HCT116 (cell line): ENCODE results near the gene OBP2B. TPM values are rescaled to one million over a fixed set of nuclear protein-coding genes. Genes with fewer than 3 reads are reported as not detected.

ENCODE experiments used
- ATAC-seq: fragments of 200-7000 bp; cut with Tn5 transposase; 2 replicates; pipeline ENCODE4 v1.9.1; 2020; ENCODE audit warnings: mild to moderate bottlenecking, moderate library complexity
- BruUV-seq: library from RNA; stranded (reverse); fragments of 400-500 nt; replicated peaks from 2 replicates; lab custom pipeline; 2021; lab: Mats Ljungman, UMichigan
- CTCF ChIA-PET: fragments of 300-600 bp; sonication (Branson Sonifier 250); formaldehyde crosslinking; loops from one replicate; lab custom pipeline; 2021; ENCODE audit warnings: antibody characterized with exemption; lab: Charles Lee
- POLR2A ChIA-PET: fragments of 300-600, 350-600 bp; sonication (Branson Sonifier 250); formaldehyde crosslinking; loops from one replicate; lab custom pipeline; 2021; ENCODE audit warnings: antibody characterized with exemption; lab: Charles Lee
- RAD21 ChIA-PET, 2 experiments: fragments of 300-600 bp; sonication (Branson Sonifier 250); formaldehyde crosslinking; loops; one replicate each; lab custom pipeline; 2023; ENCODE audit warnings: low total read pairs in 2 of 2; ENCODE audit not compliant: uncharacterized antibody in 2 of 2, unreplicated experiment in 2 of 2, low non-redundant PET in 1 of 2; lab: Charles Lee
- DNase-seq: peaks from one replicate; pipeline ENCODE4 v3.0.0-alpha.2; 2010; ENCODE audit warnings: low read depth, low spot score
- H2AFZ ChIP-seq: fragments of 200-600 bp; shearing (Covaris generic), sonication (generic); 2 replicates; pipeline ENCODE4 v1.6.1; 2017; ENCODE audit warnings: low read depth, mixed run types, mixed read lengths, antibody characterized with exemption, low read length; ENCODE audit not compliant: poor library complexity, severe bottlenecking
- H3K27ac ChIP-seq: 2 replicates; pipeline ENCODE4 v1.5.1; 2012; ENCODE audit warnings: low read depth, low read length
- H3K27me3 ChIP-seq: fragments of 200-600 bp; sonication (generic); 2 replicates; pipeline ENCODE4 v1.6.1; 2016; ENCODE audit warnings: mixed run types, low read length, mixed read lengths; ENCODE audit not compliant: insufficient read depth
- H3K36me3 ChIP-seq, 2 experiments: fragments of 200-500 bp in 1 of 2; fragments of 200-600 bp in 1 of 2; sonication (Bioruptor generic) in 1 of 2; sonication (generic) in 1 of 2; 2 replicates each; pipeline versions ENCODE4 v1.5.1 to v1.6.1; 2014 to 2016; ENCODE audit warnings: low read length in 2 of 2, inconsistent platforms in 1 of 2, mixed read lengths in 1 of 2, mixed run types in 1 of 2; ENCODE audit not compliant: insufficient read depth in 2 of 2, control insufficient read depth in 1 of 2
- H3K4me1 ChIP-seq, 2 experiments: fragments of 200-600 bp in 1 of 2; sonication (generic) in 1 of 2; 2 replicates each; pipeline versions ENCODE4 v1.5.1 to v1.6.1; 2012 to 2017; ENCODE audit warnings: low read length in 2 of 2, inconsistent platforms in 1 of 2, mild to moderate bottlenecking in 1 of 2, mixed read lengths in 1 of 2, mixed run types in 1 of 2, moderate library complexity in 1 of 2; ENCODE audit not compliant: insufficient read depth in 2 of 2, control insufficient read depth in 1 of 2
- H3K4me2 ChIP-seq: fragments of 200-600 bp; sonication (generic); 2 replicates; pipeline ENCODE4 v1.6.1; 2017; ENCODE audit warnings: mixed run types, low read length, mixed read lengths
- H3K4me3 ChIP-seq, 2 experiments: fragments of 200-600 bp in 1 of 2; sonication (generic) in 1 of 2; replicated peaks in 1 of 2; 2 replicates each; pipeline ENCODE4 v1.5.1; 2011 to 2016; ENCODE audit warnings: low read length in 2 of 2, control low read depth in 1 of 2, low read depth in 1 of 2, mild to moderate bottlenecking in 1 of 2, mixed read lengths in 1 of 2, mixed run types in 1 of 2
- H3K79me2 ChIP-seq: fragments of 200-600 bp; sonication (generic); 2 replicates; pipeline ENCODE4 v1.6.1; 2017; ENCODE audit warnings: mild to moderate bottlenecking, mixed run types, low read length, moderate library complexity, mixed read lengths; ENCODE audit not compliant: insufficient read depth
- H3K9ac ChIP-seq: fragments of 200-600 bp; sonication (generic); 2 replicates; pipeline ENCODE4 v1.6.1; 2016; ENCODE audit warnings: low read length, mixed read lengths
- H3K9me2 ChIP-seq: fragments of 200-600 bp; sonication (generic), shearing (Covaris generic); 2 replicates; pipeline ENCODE4 v1.6.1; 2017; ENCODE audit warnings: mixed run types, mild to moderate bottlenecking, moderate library complexity; ENCODE audit not compliant: insufficient read depth
- H3K9me3 ChIP-seq, 2 experiments: fragments of 200-500 bp in 1 of 2; fragments of 200-600 bp in 1 of 2; sonication (Bioruptor generic) in 1 of 2; sonication (generic) in 1 of 2; 2 replicates each; pipeline ENCODE4 v1.6.1; 2014 to 2017; ENCODE audit warnings: low read length in 2 of 2, mixed read lengths in 2 of 2, inconsistent platforms in 1 of 2, low read depth in 1 of 2, mild to moderate bottlenecking in 1 of 2, mixed run types in 1 of 2, moderate library complexity in 1 of 2; ENCODE audit not compliant: control insufficient read depth in 1 of 2, insufficient read depth in 1 of 2
- H4K20me1 ChIP-seq: fragments of 200-600 bp; sonication (generic), shearing (Covaris generic); 2 replicates; pipeline ENCODE4 v1.6.1; 2017; ENCODE audit warnings: mixed run types, mild to moderate bottlenecking, moderate library complexity; ENCODE audit not compliant: insufficient read depth
- ATF3 ChIP-seq: IDR thresholded peaks from 2 replicates; pipeline ENCODE4 v1.6.1; 2012
- CBX3 ChIP-seq: IDR thresholded peaks from 2 replicates; pipeline ENCODE4 v1.6.1; 2012; ENCODE audit warnings: low read depth
- CEBPB ChIP-seq: IDR thresholded peaks from 2 replicates; pipeline ENCODE4 v1.6.1; 2012; ENCODE audit warnings: low read depth
- CTCF ChIP-seq, 3 experiments: fragments of 200-600 bp in 1 of 3; sonication (generic) in 1 of 3; IDR thresholded peaks in 2 of 3; conservative IDR thresholded peaks in 1 of 3; 2 replicates each; pipeline ENCODE4 v1.5.1; 2012 to 2017; ENCODE audit warnings: low read depth in 2 of 3, low read length in 2 of 3, antibody characterized with exemption in 1 of 3, borderline replicate concordance in 1 of 3, control low read depth in 1 of 3, mild to moderate bottlenecking in 1 of 3, mixed read lengths in 1 of 3, mixed run types in 1 of 3, moderate library complexity in 1 of 3; ENCODE audit not compliant: insufficient read depth in 1 of 3
- EGR1 ChIP-seq: IDR thresholded peaks from 2 replicates; pipeline ENCODE4 v1.6.1; 2012; ENCODE audit warnings: low read depth
- ELF1 ChIP-seq: IDR thresholded peaks from 2 replicates; pipeline ENCODE4 v1.6.1; 2012; ENCODE audit warnings: low read depth, borderline replicate concordance
- EZH2 ChIP-seq: fragments of 200-600 bp; sonication (generic); IDR thresholded peaks from 2 replicates; pipeline ENCODE4 v1.6.1; 2017; ENCODE audit warnings: antibody characterized with exemption, mixed run types
- EZH2phosphoT487 ChIP-seq: fragments of 200-600 bp; IDR thresholded peaks from 2 replicates; pipeline ENCODE4 v1.6.1; 2018; ENCODE audit warnings: antibody characterized with exemption, borderline replicate concordance
- FOSL1 ChIP-seq: IDR thresholded peaks from 2 replicates; pipeline ENCODE4 v1.6.1; 2012; ENCODE audit warnings: low read depth
- JUND ChIP-seq: IDR thresholded peaks from 2 replicates; pipeline ENCODE4 v1.6.1; 2012
- MAX ChIP-seq: IDR thresholded peaks from 2 replicates; pipeline ENCODE4 v1.6.1; 2012
- POLR2A ChIP-seq: IDR thresholded peaks from 2 replicates; pipeline ENCODE4 v1.7.0; 2011; ENCODE audit warnings: borderline replicate concordance; ENCODE audit not compliant: insufficient read depth, insufficient read length; ENCODE audit errors: extremely low read depth
- POLR2AphosphoS5 ChIP-seq: IDR thresholded peaks from 2 replicates; pipeline ENCODE4 v1.6.1; 2011; ENCODE audit warnings: mild to moderate bottlenecking, low read depth, low read length, moderate library complexity
- RAD21 ChIP-seq: IDR thresholded peaks from 2 replicates; pipeline ENCODE4 v1.6.1; 2012; ENCODE audit warnings: low read depth, mild to moderate bottlenecking
- REST ChIP-seq: IDR thresholded peaks from 2 replicates; pipeline ENCODE4 v1.6.1; 2012; ENCODE audit warnings: low read depth
- SP1 ChIP-seq: IDR thresholded peaks from 2 replicates; pipeline ENCODE4 v1.6.1; 2012; ENCODE audit warnings: low read depth
- TCF7L2 ChIP-seq: IDR thresholded peaks from 2 replicates; pipeline ENCODE4 v1.7.0; 2011; ENCODE audit warnings: borderline replicate concordance, inconsistent platforms; ENCODE audit not compliant: insufficient read depth, insufficient read length; ENCODE audit errors: extremely low read depth
- YY1 ChIP-seq: IDR thresholded peaks from 2 replicates; pipeline ENCODE4 v1.6.1; 2011; ENCODE audit warnings: low read length, low read depth, moderate library complexity, mild to moderate bottlenecking; ENCODE audit not compliant: insufficient replicate concordance; ENCODE audit errors: extremely low read depth
- ZBTB33 ChIP-seq: IDR thresholded peaks from 2 replicates; pipeline ENCODE4 v1.6.1; 2011; ENCODE audit warnings: mild to moderate bottlenecking, low read length, moderate library complexity; ENCODE audit not compliant: insufficient replicate concordance; ENCODE audit errors: extremely low read depth
- ZFX ChIP-seq: fragments of 450-650 bp; IDR thresholded peaks from 2 replicates; pipeline ENCODE4 v1.6.1; 2017
- intact Hi-C: fragments of 100-400 bp; cut with micrococcal nuclease; formaldehyde crosslinking; loops from 2 replicates; pipeline ENCODE4 v1.10.0; 2022
- total RNA-seq: library from RNA; stranded (reverse); gene quantifications from one replicate; pipeline ENCODE4 v1.2.1, GENCODE V29; 2021; ENCODE audit not compliant: unreplicated experiment

OBP2B gene
- total RNA-seq, 1 experiment from 2014 or later = not detected

- Histone ChIP-seq H3K4me3 (no peak overlapping the region), H3K4me1 (peaks cover 16 to 17% of the 10 kb centered on the region in 2 experiments; a peak in 3 of 4 replicates), H3K9ac (no peak overlapping the region), H3K79me2 (no peaks in the 10 kb centered on the region), H2AFZ (no peak overlapping the region), H3K4me2 (no peak overlapping the region), H3K36me3 (no peaks in the 10 kb centered on the region), H3K9me3 (no peaks in the 10 kb centered on the region), H4K20me1 (no peaks in the 10 kb centered on the region), H3K9me2 (no peaks in the 10 kb centered on the region), H3K27ac (no peak overlapping the region), H3K27me3 (no peaks in the 10 kb centered on the region)
- DNase-seq = no peak
- TF ChIP-seq CTCF (IDR thresholded peaks at IDR 0.05 in 2 of 3, conservative IDR thresholded peaks at IDR 0.05 in 1 of 3; ENCODE audit: borderline replicate concordance in 1 of 3, insufficient read depth in 1 of 3, low read depth in 2 of 3, low read length in 2 of 3) (no peak), CBX3 (no peak), TCF7L2 (no peak), ATF3 (no peak), JUND (no peak), REST (no peak), MAX (no peak), EZH2phosphoT487 (no peak), EZH2 (no peak), CEBPB (no peak), SP1 (no peak), POLR2A (no peak), ELF1 (no peak), ZBTB33 (no peak), ZFX (no peak), FOSL1 (no peak), EGR1 (no peak), RAD21 (no peak), POLR2AphosphoS5 (no peak), YY1 (no peak)
- RAD21 ChIA-PET = no interaction called here
- BruUV-seq = no TSS peak
- POLR2A ChIA-PET = no interaction called here
- CTCF ChIA-PET = no interaction called here
- intact Hi-C loops = no loop called here
- no peak for ATAC-seq
Observed at GRCh38 chr9:133234577-133235322, 25.7 kb upstream of the OBP2B start.
